ENCODE results near the gene P2RX5.
"Not testable (repeated sequence)": the region's sequence is repeated elsewhere in the genome, so short reads cannot be mapped to it uniquely, and the experiment has no call there.

The P2RX5 gene

GRCh38 chr17:3695723-3696411 lies at the start of gene P2RX5:
Gene P2RX5, minus strand, starts transcription at chr17:3696155. Its CDS starts 150 bp downstream, at chr17:3696005.
- DNase-seq = peak; percentile 26

GRCh38 chr17:3745071-3745470 lies 49.1 kb upstream of the P2RX5 start:
- no peak for DNase-seq

GRCh38 chr17:3744014-3744413 lies 48.1 kb upstream of the P2RX5 start:
- no peak for DNase-seq

GRCh38 chr17:3740611-3741073 lies 44.7 kb upstream of the P2RX5 start:
- DNase-seq = no peak

GRCh38 chr17:3739422-3740124 lies 43.6 kb upstream of the P2RX5 start:
- no peak for DNase-seq

- DNase-seq = peak; percentile 57
Observed at GRCh38 chr17:3738562-3739295, 42.8 kb upstream of the P2RX5 start.

- DNase-seq = no peak
Observed at GRCh38 chr17:3735515-3735914, 39.6 kb upstream of the P2RX5 start.

- DNase-seq = not testable (repeated sequence)
Observed at GRCh38 chr17:3734911-3735276, 38.9 kb upstream of the P2RX5 start.

- no peak for DNase-seq
Observed at GRCh38 chr17:3732210-3732621, 36.3 kb upstream of the P2RX5 start.

- DNase-seq = no peak
Observed at GRCh38 chr17:3730881-3731429, 35.0 kb upstream of the P2RX5 start.

- DNase-seq = no peak
Observed at GRCh38 chr17:3729881-3730280, 33.9 kb upstream of the P2RX5 start.

- DNase-seq = not testable (repeated sequence)
Observed at GRCh38 chr17:3728099-3728498, 32.1 kb upstream of the P2RX5 start.

GRCh38 chr17:3727041-3727440 lies 31.1 kb upstream of the P2RX5 start:
- no peak for DNase-seq

- no peak for DNase-seq
Observed at GRCh38 chr17:3724378-3725077, 28.6 kb upstream of the P2RX5 start.

- DNase-seq = peak; percentile 91
Observed at GRCh38 chr17:3723556-3724377, 27.8 kb upstream of the P2RX5 start, which contains the start of gene HASPIN. Gene HASPIN, plus strand, starts transcription at chr17:3723903. Its CDS starts 33 bp downstream, at chr17:3723936.

- no peak for DNase-seq
Observed at GRCh38 chr17:3723188-3723555, 27.2 kb upstream of the P2RX5 start.

- no peak for DNase-seq
Observed at GRCh38 chr17:3722716-3723115, 26.8 kb upstream of the P2RX5 start.

GRCh38 chr17:3719265-3719664 lies 23.3 kb upstream of the P2RX5 start:
- DNase-seq = no peak

GRCh38 chr17:3718201-3718600 lies 22.2 kb upstream of the P2RX5 start:
- DNase-seq = no peak

- DNase-seq = no peak
Observed at GRCh38 chr17:3715296-3715695, 19.3 kb upstream of the P2RX5 start.

- no peak for DNase-seq
Observed at GRCh38 chr17:3712811-3713463, 17.0 kb upstream of the P2RX5 start.

All from activated CD4-positive, alpha-beta T cell treated with anti-CD3 and anti-CD28 coated beads, Interleukin-2, amount 50 U/mL, for 1 hour (primary cell).